Activated T-cell treated with anti-CD3 and anti-CD28 coated beads, Interleukin-2, amount 50 U/mL, for 24 hours (primary cell): ENCODE data around the gene PPP1R13B.

ENCODE experiments used
- DNase-seq: peaks from one replicate; pipeline ENCODE4 v3.0.0-alpha.2; 2020
- H3K27ac Mint-ChIP-seq: 2 replicates; pipeline ENCODE4 v1.8.0; 2020; ENCODE audit warnings: mild to moderate bottlenecking, mixed read lengths
- H3K27me3 Mint-ChIP-seq: 2 replicates; pipeline ENCODE4 v1.8.0; 2020; ENCODE audit warnings: mixed read lengths
- H3K36me3 Mint-ChIP-seq: 2 replicates; pipeline ENCODE4 v1.8.0; 2020; ENCODE audit warnings: low read depth, mixed read lengths
- H3K4me1 Mint-ChIP-seq: 2 replicates; pipeline ENCODE4 v1.8.0; 2020; ENCODE audit warnings: low read depth, mixed read lengths
- H3K4me3 Mint-ChIP-seq: 2 replicates; pipeline ENCODE4 v1.8.0; 2020; ENCODE audit warnings: mild to moderate bottlenecking, moderate library complexity, mixed read lengths
- H3K9me3 Mint-ChIP-seq: 2 replicates; pipeline ENCODE4 v1.8.0; 2020; ENCODE audit warnings: mixed read lengths

Gene PPP1R13B

DNA sequence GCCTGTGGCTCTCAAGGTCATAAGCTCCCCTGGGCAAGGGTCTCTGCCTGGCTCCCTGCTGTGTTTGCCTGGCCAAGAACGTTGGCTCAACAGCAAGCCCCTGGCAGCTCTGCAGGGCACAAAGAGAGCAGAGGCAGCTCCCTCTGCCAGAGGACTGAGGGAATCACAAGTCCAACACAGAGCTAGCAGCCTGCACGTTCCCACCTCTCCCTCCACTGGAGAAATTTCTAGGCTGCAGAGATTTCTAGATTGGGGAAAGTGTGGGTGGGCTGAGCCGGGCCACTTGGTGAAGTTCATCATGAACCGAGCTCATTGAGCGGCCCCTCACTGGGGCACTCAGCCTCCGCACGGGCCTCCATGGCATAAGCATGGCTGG, 111.9 kb downstream of the PPP1R13B start:
- Mint-ChIP-seq H3K27ac (no peak overlapping the region), H3K36me3 (peaks cover 66% of the 10 kb centered on the region), H3K4me1 (no peaks in the 10 kb centered on the region), H3K4me3 (no peak overlapping the region), H3K9me3 (no peaks in the 10 kb centered on the region), H3K27me3 (no peaks in the 10 kb centered on the region)
- no peak for DNase-seq

DNA sequence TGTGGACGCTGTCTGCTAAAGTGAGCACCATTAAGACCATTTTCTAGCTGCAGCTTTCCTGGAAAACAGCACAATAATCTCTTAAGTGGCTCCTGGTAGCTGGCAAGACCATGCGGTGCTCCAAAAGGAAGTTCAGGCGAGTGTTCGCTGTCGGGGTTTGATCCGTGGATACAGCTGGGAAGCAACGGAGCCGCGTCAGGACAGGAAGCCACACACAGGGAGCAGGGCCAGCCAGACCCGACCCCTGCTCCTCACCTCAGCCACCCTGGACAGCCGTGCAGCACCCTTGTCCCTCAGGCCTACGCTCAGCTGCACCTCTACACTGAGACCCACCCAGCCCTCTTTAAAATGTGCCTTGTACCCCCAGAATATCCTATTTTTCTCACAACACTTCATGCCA, 112.4 kb downstream of the PPP1R13B start:
- Mint-ChIP-seq H3K9me3 (no peaks in the 10 kb centered on the region), H3K4me1 (no peaks in the 10 kb centered on the region)

DNA sequence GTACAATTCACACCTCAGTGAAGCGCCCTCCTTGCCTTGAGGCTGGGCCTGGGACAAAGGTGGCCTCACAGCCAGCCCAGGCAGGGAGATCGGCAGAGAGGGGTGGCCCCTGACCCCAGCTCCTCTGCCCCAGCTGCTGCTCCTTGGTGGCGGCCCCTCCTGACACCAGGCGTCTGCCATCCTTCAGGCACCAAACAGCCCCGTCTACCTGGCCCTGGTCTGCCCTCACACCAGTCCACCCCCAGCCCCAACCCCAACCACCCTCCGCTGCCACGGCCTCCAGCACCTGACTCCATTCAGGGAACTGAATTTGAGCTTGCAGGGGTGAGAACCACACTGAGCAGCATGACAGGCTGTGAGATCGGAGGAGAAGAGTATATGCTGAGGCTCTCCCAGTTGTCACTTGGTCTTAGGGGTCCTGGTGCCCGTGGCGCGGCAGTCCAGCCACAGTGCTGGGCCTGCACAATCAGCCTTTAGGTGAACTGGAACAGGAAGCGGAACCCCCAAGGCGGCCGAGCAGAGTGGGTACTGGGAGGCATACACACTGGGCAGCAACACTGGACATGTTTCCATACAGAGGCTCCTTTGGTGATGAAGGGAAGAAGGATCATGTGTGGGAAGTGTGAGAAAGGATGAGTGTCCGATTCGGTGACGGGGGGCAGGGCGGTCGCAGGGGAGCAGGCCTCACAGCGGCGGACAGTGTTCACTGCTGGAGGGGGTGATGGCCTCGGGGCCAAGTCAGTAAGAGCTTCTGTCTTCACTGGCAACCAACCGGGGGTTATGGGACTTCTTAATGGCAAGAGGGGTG, 113.1 kb downstream of the PPP1R13B start:
- H3K36me3 Mint-ChIP-seq: peaks cover 64% of the 10 kb centered on the region
- H3K27ac Mint-ChIP-seq: peak overlapping the region; percentile 52
- H3K4me3 Mint-ChIP-seq: no peak overlapping the region
- DNase-seq: no peak
- no peaks in the 10 kb centered on the region for H3K27me3 Mint-ChIP-seq
- H3K9me3 Mint-ChIP-seq: no peaks in the 10 kb centered on the region
- H3K4me1 Mint-ChIP-seq: no peaks in the 10 kb centered on the region

More for the DNA sequence above, 112.4 kb downstream of the PPP1R13B start:
- H3K27me3 Mint-ChIP-seq: no peaks in the 10 kb centered on the region
- peaks cover 65% of the 10 kb centered on the region for H3K36me3 Mint-ChIP-seq
- H3K4me3 Mint-ChIP-seq: no peak overlapping the region
- peak overlapping the region; percentile 26 for H3K27ac Mint-ChIP-seq
- no peak for DNase-seq

DNA sequence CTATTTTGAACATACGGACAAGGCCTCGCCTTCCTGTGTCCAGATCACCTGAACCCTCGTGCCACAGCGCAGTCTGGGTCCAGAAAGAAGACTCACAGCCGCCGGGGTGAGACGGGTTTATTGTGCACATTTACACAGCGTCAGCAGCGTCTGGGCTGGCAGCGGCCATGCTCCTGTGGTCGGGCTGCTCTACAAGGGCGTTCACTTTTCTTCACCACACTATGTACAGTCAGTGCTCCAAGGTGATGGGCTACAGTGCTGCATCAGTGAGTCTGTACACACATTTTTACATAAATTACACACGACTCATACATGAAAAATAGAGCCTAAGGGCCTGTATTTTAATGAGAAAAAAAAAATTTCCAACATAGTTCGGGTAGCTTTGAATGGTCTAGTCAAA, 113.7 kb downstream of the PPP1R13B start:
- Mint-ChIP-seq H3K9me3 (no peaks in the 10 kb centered on the region), H3K27me3 (no peaks in the 10 kb centered on the region), H3K4me1 (no peaks in the 10 kb centered on the region), H3K27ac (no peak overlapping the region), H3K4me3 (no peak overlapping the region), H3K36me3 (peaks cover 67% of the 10 kb centered on the region)
- DNase-seq: no peak

DNA sequence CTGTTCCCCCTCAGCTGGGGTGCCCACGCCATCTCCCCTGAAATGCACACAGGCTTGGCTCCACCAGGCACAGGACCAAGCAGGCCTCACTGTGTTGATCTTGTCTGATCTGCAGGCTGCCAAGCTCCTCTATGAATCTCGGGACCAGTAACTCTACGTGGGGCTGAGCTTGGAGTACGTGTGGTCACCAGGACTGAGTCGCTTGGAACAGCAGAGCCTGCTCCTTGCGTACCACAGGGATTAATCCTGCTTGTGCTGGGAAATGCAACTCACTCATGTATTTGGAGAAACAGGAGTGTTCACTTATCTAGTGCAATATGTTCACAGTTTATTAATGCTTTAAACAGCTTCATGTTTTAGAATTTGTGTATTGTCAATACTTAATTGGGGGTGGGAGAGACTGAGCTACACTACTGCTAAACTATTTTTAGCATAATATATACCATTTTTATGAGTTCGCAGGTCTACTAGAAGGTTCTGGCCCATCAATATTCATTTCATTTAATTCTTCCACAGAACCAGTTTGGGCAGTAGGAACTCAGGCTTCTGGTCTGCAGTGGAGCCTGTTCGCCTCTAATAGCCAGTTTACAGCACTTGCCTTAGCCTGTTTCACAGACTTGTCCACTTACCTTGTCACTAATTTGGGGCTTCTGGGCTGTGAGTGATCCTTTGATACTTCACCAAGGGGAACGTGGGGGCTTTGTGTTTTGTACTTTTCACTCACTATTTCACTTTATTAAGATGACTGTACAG, 114.3 kb downstream of the PPP1R13B start:
- Mint-ChIP-seq H3K4me3 (no peak overlapping the region), H3K36me3 (peaks cover 67% of the 10 kb centered on the region), H3K27ac (no peak overlapping the region), H3K4me1 (no peaks in the 10 kb centered on the region), H3K9me3 (no peaks in the 10 kb centered on the region), H3K27me3 (no peaks in the 10 kb centered on the region)
- no peak for DNase-seq

DNA sequence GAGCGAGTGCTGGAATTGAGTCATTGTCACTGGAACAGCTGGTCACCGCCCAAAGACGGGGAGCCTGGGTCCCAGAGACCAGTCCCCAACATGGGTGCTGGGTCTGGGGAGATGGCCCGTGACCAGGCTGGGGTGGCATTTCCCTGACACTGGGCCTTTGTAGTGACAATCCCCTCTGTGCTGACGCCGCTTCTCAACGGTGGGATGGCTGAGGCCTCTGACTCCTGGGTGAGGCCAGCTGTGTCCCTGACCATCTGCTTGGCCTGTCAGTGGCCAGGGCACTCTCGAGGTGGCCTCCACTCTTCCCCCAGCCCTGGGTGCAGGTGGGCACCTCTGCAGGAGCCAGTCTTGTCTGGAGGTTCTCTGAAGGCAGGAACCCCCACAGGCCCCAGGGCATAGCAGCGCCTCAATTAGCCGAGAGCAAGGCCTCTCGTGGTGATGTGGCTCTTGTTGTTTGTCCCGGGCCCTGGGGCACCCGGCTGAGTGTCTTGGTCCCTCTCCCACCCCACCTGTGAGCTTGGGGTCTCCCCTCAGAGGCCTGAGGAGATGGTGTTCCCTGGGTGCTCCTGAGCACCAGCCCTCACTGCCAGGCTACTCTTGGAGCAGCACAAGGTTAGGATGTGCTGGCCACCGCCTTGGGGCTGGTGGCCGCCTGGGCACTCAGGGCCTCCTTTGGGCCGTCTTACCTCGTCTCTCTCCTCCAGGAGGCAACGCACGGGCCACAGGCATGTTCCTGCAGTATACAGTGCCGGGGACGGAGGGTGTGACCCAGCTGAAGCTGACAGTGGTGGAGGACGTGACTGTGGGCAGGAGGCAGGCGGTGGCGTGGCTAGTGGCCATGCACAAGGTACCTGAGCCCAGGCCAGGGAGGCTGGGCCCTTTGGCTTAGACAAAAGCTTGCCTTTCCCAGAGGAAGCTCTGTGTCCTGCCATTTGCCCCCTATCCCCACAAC, 115.2 kb downstream of the PPP1R13B start:
- H3K27me3 Mint-ChIP-seq: no peaks in the 10 kb centered on the region
- H3K4me3 Mint-ChIP-seq: no peak overlapping the region
- no peaks in the 10 kb centered on the region for H3K9me3 Mint-ChIP-seq
- DNase-seq: no peak
- no peak overlapping the region for H3K27ac Mint-ChIP-seq
- H3K36me3 Mint-ChIP-seq: peaks cover 59% of the 10 kb centered on the region
- H3K4me1 Mint-ChIP-seq: no peaks in the 10 kb centered on the region

DNA sequence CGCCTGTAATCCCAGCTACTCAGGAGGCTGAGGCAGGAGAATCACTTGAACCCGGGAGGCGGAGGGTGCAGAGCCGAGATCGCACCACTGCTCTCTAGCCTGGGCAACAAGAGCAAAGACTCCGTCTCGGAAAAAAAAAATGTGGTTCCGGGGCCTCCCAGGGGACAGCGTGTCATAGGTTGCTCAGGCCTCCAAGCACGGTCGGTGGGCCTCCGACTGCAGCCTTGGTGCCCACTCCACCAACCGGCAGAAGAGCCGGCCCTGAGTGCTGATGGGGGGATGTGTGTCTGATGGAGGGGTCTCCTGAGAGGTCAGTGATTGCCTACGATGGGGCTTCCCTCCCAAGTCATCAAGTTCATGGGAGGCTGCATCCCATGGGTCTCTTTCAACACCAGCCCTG, 115.9 kb downstream of the PPP1R13B start:
- Mint-ChIP-seq H3K4me3 (no peak overlapping the region), H3K27me3 (no peaks in the 10 kb centered on the region), H3K36me3 (peaks cover 53% of the 10 kb centered on the region), H3K4me1 (no peaks in the 10 kb centered on the region), H3K9me3 (no peaks in the 10 kb centered on the region), H3K27ac (no peak overlapping the region)
- DNase-seq: no peak

DNA sequence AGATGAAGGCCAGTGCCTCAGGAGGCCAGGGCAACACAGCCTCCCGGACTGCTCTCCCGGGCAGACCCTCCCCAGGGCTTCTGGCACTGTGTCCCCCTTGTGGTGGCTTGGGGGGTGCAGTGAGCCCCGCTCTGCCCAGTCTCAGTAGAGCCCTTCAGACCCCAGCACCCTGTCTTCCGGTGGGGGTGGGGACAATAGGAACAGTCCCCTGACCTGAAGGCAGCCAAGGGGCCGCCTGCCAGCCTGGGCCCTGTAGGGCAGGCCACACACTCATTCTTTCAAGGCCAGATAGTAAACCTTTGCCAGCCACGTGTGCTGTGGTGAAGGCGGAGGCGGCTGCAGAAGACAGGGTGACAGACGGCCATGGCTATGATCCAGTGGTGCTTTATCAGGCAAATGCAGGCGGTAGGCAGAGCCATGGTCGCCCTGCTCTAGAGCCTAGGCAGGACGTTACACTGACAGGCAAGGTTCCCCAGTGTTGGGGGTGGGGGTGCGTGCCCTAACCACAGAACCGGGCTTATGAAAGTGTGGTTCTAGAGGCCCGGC, 116.8 kb downstream of the PPP1R13B start:
- H3K9me3 Mint-ChIP-seq: no peaks in the 10 kb centered on the region
- no peaks in the 10 kb centered on the region for H3K4me1 Mint-ChIP-seq
- peaks cover 49% of the 10 kb centered on the region for H3K36me3 Mint-ChIP-seq
- no peak overlapping the region for H3K27ac Mint-ChIP-seq
- no peak for DNase-seq
- H3K27me3 Mint-ChIP-seq: no peaks in the 10 kb centered on the region
- no peak overlapping the region for H3K4me3 Mint-ChIP-seq

DNA sequence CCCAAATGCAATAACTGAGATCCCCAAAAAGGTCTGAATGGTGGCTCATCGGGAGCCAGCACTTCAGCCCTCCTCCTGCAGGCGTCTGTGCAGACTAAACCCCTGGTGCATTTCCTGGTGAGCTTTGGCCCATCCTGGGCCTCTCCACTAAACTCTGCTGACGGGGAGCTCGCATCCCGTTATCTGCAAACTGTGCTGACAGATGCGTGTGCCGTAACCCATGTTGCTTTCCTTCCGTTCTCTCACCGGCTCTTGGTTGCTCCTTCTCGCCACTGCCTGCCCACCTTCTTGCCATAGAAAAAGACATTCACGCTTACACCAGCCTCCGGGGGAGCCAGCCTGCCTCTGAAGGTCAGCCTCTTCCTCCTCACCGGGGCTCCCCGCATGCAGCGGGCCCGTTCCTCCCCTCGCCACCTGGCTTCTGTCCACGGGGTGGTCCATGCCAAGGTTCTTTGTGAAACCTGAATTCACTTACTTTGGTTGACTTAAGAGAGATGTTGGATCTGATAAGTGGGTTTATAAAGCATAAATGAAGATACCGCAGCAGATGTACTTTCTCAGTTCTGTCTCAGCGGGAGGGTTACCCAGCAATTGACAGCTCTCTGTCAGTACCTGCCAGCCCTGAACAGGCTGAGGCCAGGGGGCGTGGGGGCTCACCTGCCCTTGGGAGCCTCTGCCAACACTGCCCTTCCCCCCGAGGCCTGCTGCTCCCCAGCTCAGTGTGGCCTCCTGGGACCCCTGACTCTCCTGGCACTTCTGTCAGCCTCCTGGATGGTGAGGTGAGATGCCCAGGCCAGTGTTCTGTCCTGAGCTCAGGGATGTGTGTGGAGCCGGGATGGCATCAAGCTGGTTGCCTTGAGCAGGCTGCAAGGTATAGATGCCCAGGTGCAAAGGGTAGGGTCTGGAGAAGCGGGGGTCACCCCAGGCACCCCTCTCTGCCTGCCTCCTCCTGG, 117.6 kb downstream of the PPP1R13B start:
- no peak for DNase-seq
- no peaks in the 10 kb centered on the region for H3K9me3 Mint-ChIP-seq
- H3K27ac Mint-ChIP-seq: no peak overlapping the region
- no peaks in the 10 kb centered on the region for H3K4me1 Mint-ChIP-seq
- H3K4me3 Mint-ChIP-seq: no peak overlapping the region
- H3K27me3 Mint-ChIP-seq: no peaks in the 10 kb centered on the region
- H3K36me3 Mint-ChIP-seq: peaks cover 46% of the 10 kb centered on the region

DNA sequence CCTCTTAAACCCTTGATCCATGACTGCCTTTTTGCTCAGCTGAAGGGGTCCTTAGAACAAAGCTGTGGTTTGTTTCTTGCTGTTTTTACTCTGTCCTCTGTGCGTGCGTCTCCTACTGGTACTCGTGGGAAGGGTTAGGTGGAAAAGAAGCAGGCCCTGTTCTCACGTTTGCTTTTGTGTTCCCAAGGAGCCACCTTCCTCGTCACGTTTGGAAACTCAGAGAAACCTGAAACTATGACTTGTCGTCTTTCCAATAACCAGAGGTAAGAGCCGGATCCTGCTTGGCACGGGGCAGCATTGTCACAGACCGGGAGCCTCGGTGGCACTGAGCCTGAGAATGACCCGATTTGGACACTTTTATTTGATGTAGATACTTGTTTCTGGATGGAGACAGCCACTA, 118.7 kb downstream of the PPP1R13B start:
- Mint-ChIP-seq H3K4me1 (no peaks in the 10 kb centered on the region), H3K9me3 (no peaks in the 10 kb centered on the region), H3K4me3 (no peak overlapping the region), H3K36me3 (peaks cover 38% of the 10 kb centered on the region), H3K27ac (no peak overlapping the region), H3K27me3 (no peaks in the 10 kb centered on the region)
- no peak for DNase-seq

DNA sequence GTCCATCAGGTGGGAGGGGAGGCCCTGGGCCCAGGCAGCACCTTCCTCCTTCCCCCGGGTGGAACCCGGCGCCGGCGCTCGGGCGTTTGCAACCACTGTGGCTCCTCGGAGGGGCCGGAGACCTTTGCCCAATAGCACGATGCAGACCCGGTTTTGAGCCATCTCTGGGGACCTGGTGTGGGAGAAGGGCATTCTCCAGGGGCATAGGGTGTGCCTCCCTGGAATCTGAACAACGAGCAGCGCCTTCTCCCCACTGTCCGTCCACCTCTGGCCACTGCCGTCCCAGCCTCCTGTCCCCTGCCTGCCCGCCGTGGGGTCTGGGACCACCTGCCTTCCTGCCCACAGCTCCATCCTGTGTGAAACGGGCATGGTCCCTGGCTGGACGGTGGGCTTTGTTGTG, 119.2 kb downstream of the PPP1R13B start:
- Mint-ChIP-seq H3K27ac (no peak overlapping the region), H3K36me3 (peaks cover 33% of the 10 kb centered on the region), H3K27me3 (no peaks in the 10 kb centered on the region), H3K9me3 (no peaks in the 10 kb centered on the region), H3K4me1 (no peaks in the 10 kb centered on the region), H3K4me3 (no peak overlapping the region)
- DNase-seq: no peak

DNA sequence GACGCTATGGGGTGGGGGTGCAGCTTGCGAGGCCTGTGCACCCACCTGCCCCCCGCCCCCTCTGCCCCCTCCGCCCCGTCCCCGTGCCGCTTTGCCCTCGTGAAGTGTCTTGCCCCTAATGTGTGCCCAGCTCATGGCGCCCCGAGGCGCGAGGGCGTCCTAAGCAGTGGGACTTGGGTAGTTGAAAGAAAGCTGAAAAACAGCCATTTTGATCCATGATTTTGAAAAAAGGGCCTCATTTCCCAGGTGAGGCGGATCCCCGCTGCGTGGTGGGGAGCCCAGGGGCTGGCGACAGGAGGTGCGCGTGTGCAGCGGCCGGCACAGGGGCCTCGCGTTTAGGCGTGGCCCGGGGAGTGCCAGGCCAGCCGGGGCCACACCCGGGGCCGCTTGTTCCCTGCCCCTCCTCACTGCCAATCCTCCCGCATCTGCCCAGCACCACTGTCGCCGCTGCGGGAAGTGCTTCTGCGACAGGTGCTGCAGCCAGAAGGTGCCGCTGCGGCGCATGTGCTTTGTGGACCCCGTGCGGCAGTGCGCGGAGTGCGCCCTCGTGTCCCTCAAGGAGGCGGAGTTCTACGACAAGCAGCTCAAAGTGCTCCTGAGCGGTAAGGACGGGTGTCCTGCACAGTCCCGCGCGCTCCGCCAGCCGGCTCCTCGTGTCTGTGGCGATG, 119.9 kb downstream of the PPP1R13B start:
- H3K9me3 Mint-ChIP-seq: no peaks in the 10 kb centered on the region
- no peak overlapping the region for H3K4me3 Mint-ChIP-seq
- H3K27ac Mint-ChIP-seq: no peak overlapping the region
- no peak for DNase-seq
- H3K36me3 Mint-ChIP-seq: peaks cover 27% of the 10 kb centered on the region
- no peaks in the 10 kb centered on the region for H3K4me1 Mint-ChIP-seq
- H3K27me3 Mint-ChIP-seq: no peaks in the 10 kb centered on the region

DNA sequence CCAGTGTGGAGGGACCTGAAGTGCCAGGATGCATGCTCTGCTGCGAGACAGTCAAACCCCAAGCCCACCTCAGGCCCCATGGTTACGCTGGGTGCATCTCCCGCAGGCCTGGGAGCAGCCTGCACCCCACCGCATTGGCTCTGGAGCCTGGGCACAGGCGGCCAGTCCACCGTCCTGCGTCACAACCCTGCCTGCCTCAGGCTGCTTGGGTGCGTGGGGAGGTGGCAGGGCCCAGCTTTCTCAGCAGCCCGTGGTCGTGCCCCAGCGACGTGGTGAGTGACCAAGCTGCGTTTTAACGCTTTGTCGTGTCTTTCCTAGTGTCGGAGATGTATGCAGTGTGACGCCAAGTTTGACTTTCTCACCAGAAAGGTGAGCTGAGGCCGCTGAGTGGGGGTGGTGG, 120.9 kb downstream of the PPP1R13B start:
- DNase-seq: no peak
- no peaks in the 10 kb centered on the region for H3K27me3 Mint-ChIP-seq
- no peak overlapping the region for H3K27ac Mint-ChIP-seq
- H3K36me3 Mint-ChIP-seq: peaks cover 23% of the 10 kb centered on the region
- peaks cover 5% of the 10 kb centered on the region for H3K4me1 Mint-ChIP-seq
- no peak overlapping the region for H3K4me3 Mint-ChIP-seq
- H3K9me3 Mint-ChIP-seq: no peaks in the 10 kb centered on the region
